ENCODE data around the gene NEK8.

The NEK8 gene

GRCh38 chr17:28740406-28741357 lies 12.1 kb downstream of the NEK8 start:
- H3K4me3 ChIP-seq (ENCODE audit: low read length), result no peak overlapping the region; the same call in 1 of the 2 replicates
- no peak; the same call in 1 of the 2 replicates for TF ChIP-seq ZNF274 (IDR thresholded peaks at IDR 0.05; ENCODE audit: low read depth, low read length)

- TF ChIP-seq ZNF274 (IDR thresholded peaks at IDR 0.05; ENCODE audit: low read depth, low read length), result no peak
- H3K4me3 ChIP-seq (ENCODE audit: low read length), result no peak overlapping the region; the same call in 1 of the 2 replicates
These were observed 13.1 kb downstream of the NEK8 start for GRCh38 chr17:28741358-28742349.

GRCh38 chr17:28743243-28744103 lies 14.9 kb downstream of the NEK8 start, which contains the start of gene TRAF4:
Gene TRAF4, plus strand, starts transcription at chr17:28744011. Its CDS starts 102 bp downstream, at chr17:28744113.
- H3K4me3 ChIP-seq (ENCODE audit: low read length), result peak within 1 kb of the TSS; percentile 93
- TF ChIP-seq ZNF274 (IDR thresholded peaks at IDR 0.05; ENCODE audit: low read depth, low read length), result no peak

- H3K4me3 ChIP-seq (ENCODE audit: low read length), result peak overlapping the region; percentile 93
- no peak for TF ChIP-seq ZNF274 (IDR thresholded peaks at IDR 0.05; ENCODE audit: low read depth, low read length)
These were observed 15.8 kb downstream of the NEK8 start for GRCh38 chr17:28744104-28744971.

GRCh38 chr17:28744972-28745785 lies 16.6 kb downstream of the NEK8 start:
- peak overlapping the region; percentile 93 for H3K4me3 ChIP-seq (ENCODE audit: low read length)
- TF ChIP-seq ZNF274 (IDR thresholded peaks at IDR 0.05; ENCODE audit: low read depth, low read length), result no peak

- TF ChIP-seq ZNF274 (IDR thresholded peaks at IDR 0.05; ENCODE audit: low read depth, low read length), result no peak
- peak overlapping the region; percentile 93 for H3K4me3 ChIP-seq (ENCODE audit: low read length)
These were observed 17.3 kb downstream of the NEK8 start for GRCh38 chr17:28745786-28746411.

GRCh38 chr17:28746611-28747050 lies 18.0 kb downstream of the NEK8 start:
- H3K4me3 ChIP-seq (ENCODE audit: low read length), result peak overlapping the region; percentile 93; the same call in 1 of the 2 replicates
- no peak for TF ChIP-seq ZNF274 (IDR thresholded peaks at IDR 0.05; ENCODE audit: low read depth, low read length)

- H3K4me3 ChIP-seq (ENCODE audit: low read length), result no peak overlapping the region; the same call in 1 of the 2 replicates
- TF ChIP-seq ZNF274 (IDR thresholded peaks at IDR 0.05; ENCODE audit: low read depth, low read length), result no peak
These were observed 18.6 kb downstream of the NEK8 start for GRCh38 chr17:28747051-28747691.

- TF ChIP-seq ZNF274 (IDR thresholded peaks at IDR 0.05; ENCODE audit: low read depth, low read length), result no peak
- H3K4me3 ChIP-seq (ENCODE audit: low read length), result no peak overlapping the region
These were observed 19.5 kb downstream of the NEK8 start for GRCh38 chr17:28747801-28748750.
